Osteoblast (primary cell): ENCODE results near the gene MISP. TPM values are rescaled to one million over a fixed set of nuclear protein-coding genes. Genes with fewer than 3 reads are reported as not detected.
A peak's percentile ranks its signal among the peaks of the same experiment; 100 is the strongest.

Source experiments
- DNase-seq: peaks from one replicate; pipeline ENCODE4 v3.0.0; 2011; ENCODE audit warnings: low spot score, mixed read lengths; ENCODE audit not compliant: insufficient read length; ENCODE audit errors: missing footprints
- H2AFZ ChIP-seq: 2 replicates; pipeline ENCODE4 v1.6.0; 2011; ENCODE audit warnings: mild to moderate bottlenecking, low read length
- H3K27ac ChIP-seq: 2 replicates; pipeline ENCODE4 v1.5.1; 2011; ENCODE audit warnings: mild to moderate bottlenecking, low read depth, low read length, moderate library complexity
- H3K27me3 ChIP-seq: 2 replicates; pipeline ENCODE4 v1.6.0; 2012; ENCODE audit warnings: mild to moderate bottlenecking, control low read depth, inconsistent platforms, low read length, moderate library complexity; ENCODE audit not compliant: insufficient read depth
- H3K36me3 ChIP-seq: 2 replicates; pipeline ENCODE4 v1.5.1; 2011; ENCODE audit warnings: mild to moderate bottlenecking, low read length, control low read depth, moderate library complexity; ENCODE audit not compliant: insufficient read depth
- H3K4me1 ChIP-seq: 2 replicates; pipeline ENCODE4 v1.5.1; 2011; ENCODE audit warnings: mild to moderate bottlenecking, low read length, control low read depth, moderate library complexity; ENCODE audit not compliant: insufficient read depth
- H3K4me2 ChIP-seq: 2 replicates; pipeline ENCODE4 v1.6.0; 2011; ENCODE audit warnings: mild to moderate bottlenecking, low read length; ENCODE audit not compliant: insufficient read depth
- H3K4me3 ChIP-seq: fragments of 200-600 bp; sonication (generic); 3 replicates; pipeline ENCODE4 v1.5.1; 2012; ENCODE audit warnings: mild to moderate bottlenecking, low read length, inconsistent platforms; ENCODE audit not compliant: insufficient read depth
- H3K79me2 ChIP-seq: 2 replicates; pipeline ENCODE4 v1.6.0; 2012; ENCODE audit warnings: mild to moderate bottlenecking, low read length, control low read depth, inconsistent platforms; ENCODE audit not compliant: insufficient read depth
- H3K9me3 ChIP-seq: 2 replicates; pipeline ENCODE4 v1.5.1; 2011; ENCODE audit warnings: low read depth, low read length, control low read depth
- H4K20me1 ChIP-seq: 2 replicates; pipeline ENCODE4 v1.6.0; 2012; ENCODE audit warnings: mild to moderate bottlenecking, low read length, control low read depth; ENCODE audit not compliant: insufficient read depth
- small RNA-seq: library from RNA; depleted of rRNA; stranded (forward); fragments of <200 nt; gene quantifications from one replicate; pipeline ENCODE3, GENCODE V24; 2012
- total RNA-seq: library from RNA; depleted of rRNA; stranded (reverse); fragments of >200 nt; gene quantifications from 2 replicates; pipeline ENCODE4 v1.2.3, GENCODE V29; 2012
- TF ChIP-seq, protein P1 (sequence below): IDR thresholded peaks from 2 replicates; pipeline ENCODE4 v1.5.1; 2011; ENCODE audit warnings: mild to moderate bottlenecking, low read depth, low read length, moderate library complexity; ENCODE audit errors: extremely low read depth

MISP gene
- total RNA-seq, 1 donor, result 0.36 TPM

DNA sequence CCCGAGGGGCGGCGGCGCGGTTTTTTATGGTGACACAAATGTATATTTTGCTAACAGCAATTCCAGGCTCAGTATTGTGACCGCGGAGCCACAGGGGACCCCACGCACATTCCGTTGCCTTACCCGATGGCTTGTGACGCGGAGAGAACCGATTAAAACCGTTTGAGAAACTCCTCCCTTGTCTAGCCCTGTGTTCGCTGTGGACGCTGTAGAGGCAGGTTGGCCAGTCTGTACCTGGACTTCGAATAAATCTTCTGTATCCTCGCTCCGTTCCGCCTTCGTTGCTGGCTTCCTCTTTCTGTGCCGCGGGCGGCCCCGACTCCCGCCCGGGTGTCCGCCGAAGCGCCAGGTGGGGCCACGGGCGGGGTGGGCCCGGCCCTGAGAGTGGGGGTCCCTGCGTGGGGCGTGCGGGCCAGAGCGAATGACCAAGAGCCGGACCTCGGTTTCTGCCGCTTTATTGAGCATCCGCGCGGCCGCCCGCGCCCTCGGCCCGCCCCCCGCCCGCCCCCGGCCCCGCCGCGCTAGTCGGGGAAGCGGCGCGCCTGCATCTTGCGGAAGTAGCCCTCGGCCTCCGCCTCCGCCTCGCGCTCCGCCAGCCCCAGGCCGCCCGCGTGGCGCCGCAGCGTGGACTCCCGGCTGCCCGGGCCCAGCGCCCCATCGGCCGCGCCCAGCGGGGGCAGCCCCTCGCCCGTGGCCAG lies 61.3 kb downstream of the MISP start:
- H3K9me3 ChIP-seq, result no peaks in the 10 kb centered on the region
- no peak overlapping the region for H3K27ac ChIP-seq
- H4K20me1 ChIP-seq, result peaks cover 41% of the 10 kb centered on the region
- peaks cover 37% of the 10 kb centered on the region for H3K79me2 ChIP-seq
- no peak overlapping the region for H3K4me3 ChIP-seq
- DNase-seq, result no peak
- no peak overlapping the region for H3K4me2 ChIP-seq
- TF ChIP-seq, protein P1, sequence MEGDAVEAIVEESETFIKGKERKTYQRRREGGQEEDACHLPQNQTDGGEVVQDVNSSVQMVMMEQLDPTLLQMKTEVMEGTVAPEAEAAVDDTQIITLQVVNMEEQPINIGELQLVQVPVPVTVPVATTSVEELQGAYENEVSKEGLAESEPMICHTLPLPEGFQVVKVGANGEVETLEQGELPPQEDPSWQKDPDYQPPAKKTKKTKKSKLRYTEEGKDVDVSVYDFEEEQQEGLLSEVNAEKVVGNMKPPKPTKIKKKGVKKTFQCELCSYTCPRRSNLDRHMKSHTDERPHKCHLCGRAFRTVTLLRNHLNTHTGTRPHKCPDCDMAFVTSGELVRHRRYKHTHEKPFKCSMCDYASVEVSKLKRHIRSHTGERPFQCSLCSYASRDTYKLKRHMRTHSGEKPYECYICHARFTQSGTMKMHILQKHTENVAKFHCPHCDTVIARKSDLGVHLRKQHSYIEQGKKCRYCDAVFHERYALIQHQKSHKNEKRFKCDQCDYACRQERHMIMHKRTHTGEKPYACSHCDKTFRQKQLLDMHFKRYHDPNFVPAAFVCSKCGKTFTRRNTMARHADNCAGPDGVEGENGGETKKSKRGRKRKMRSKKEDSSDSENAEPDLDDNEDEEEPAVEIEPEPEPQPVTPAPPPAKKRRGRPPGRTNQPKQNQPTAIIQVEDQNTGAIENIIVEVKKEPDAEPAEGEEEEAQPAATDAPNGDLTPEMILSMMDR, result no peak
- peaks cover 48% of the 10 kb centered on the region for H3K36me3 ChIP-seq
- H2AFZ ChIP-seq, result no peak overlapping the region
- H3K4me1 ChIP-seq, result no peaks in the 10 kb centered on the region
- H3K27me3 ChIP-seq, result no peaks in the 10 kb centered on the region

DNA sequence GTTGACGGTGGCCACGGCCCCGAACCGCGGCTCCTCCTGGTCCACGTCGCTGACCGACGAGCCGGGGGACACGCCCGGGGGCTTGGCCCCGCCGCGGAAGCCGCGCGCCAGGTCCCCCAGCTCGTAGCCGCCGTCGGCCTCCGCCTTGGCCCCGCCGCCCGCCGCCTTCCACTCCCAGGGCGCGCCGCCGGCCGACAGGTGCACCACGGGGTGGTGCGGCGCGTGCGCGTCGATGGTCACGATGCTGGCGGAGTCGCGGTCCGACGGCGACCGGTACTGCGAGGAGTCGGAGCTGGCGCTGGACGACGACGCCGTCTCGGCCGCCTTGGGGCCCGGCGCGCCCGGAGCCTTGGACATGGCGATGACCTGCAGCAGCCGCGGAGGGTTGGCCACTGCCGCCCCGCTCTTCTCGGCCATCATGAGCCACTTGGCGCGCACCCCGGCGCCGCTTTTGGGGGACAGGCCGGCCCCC lies 61.9 kb downstream of the MISP start:
- Histone ChIP-seq H3K27me3 (no peaks in the 10 kb centered on the region), H3K27ac (no peak overlapping the region), H4K20me1 (peaks cover 35% of the 10 kb centered on the region)

DNA sequence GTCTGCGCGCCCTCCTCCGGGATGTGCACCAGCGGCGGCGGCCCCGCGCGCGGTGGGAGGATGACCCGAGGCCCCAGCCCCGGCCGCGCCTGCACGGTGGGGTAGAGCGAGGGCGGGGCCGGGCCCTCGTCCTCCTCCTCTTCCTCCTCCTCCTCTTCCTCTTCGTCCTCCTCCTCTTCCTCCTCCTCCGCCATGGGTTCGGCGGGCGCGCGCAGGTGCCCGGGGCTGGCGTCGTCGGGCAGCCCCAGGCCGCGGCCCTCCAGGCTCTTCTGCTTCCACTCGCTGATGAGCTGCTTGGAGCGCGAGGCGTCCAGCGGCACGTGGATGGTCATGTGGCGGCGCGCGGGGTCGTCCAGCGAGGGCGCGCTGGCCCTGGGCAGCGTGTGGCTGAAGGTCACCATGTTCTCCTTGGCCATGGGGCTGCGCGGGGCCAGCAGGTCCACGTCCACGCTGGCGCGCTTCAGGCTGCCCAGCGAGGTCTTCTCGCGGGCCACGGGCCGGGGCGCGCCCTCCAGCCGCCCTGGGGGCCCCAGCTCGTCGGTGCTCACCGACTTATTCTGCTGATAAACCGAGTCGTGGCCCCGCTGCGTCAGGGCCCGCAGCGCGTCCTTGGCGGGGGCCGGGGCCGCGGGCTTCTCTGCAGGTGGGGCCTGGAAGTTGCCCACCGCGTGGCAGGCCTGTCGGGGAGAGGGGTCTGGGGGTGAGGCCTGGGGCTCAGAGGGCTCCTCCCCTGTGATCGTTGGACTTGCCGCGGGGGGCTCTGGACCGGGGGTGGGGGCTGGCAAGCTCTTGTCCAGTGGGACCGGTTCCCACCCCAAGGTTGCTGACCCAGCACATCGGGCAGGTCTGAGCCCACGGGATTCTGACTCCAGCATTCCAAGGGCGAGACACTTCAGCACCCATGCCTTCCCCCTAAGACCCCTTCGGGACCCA lies 62.6 kb downstream of the MISP start:
- Histone ChIP-seq H3K4me3 (no peak overlapping the region), H3K9me3 (no peaks in the 10 kb centered on the region), H3K27ac (no peak overlapping the region), H3K4me2 (no peak overlapping the region), H3K79me2 (peaks cover 25% of the 10 kb centered on the region), H3K36me3 (peaks cover 37% of the 10 kb centered on the region), H3K4me1 (no peaks in the 10 kb centered on the region), H2AFZ (no peak overlapping the region), H4K20me1 (peaks cover 31% of the 10 kb centered on the region), H3K27me3 (no peaks in the 10 kb centered on the region)
- DNase-seq, result peak; percentile 90
- TF ChIP-seq, protein P1, result no peak

More for the DNA sequence above, 61.9 kb downstream of the MISP start:
- Histone ChIP-seq H3K4me2 (no peak overlapping the region), H3K4me3 (no peak overlapping the region), H2AFZ (no peak overlapping the region), H3K4me1 (no peaks in the 10 kb centered on the region), H3K9me3 (no peaks in the 10 kb centered on the region), H3K79me2 (peaks cover 32% of the 10 kb centered on the region), H3K36me3 (peaks cover 43% of the 10 kb centered on the region)
- DNase-seq, result no peak
- TF ChIP-seq, protein P1, result no peak

Small RNA genes lying within 50 kb of the gene (small RNA-seq; reads per million reads assigned to genes)
- gene MIR3187, result not detected

Other genes with a start within 250 kb of the MISP start
- 38.3 and 47.8 TPM in 2 replicates for gene TPGS1, start 243.6 kb upstream of the MISP start, total RNA-seq
- gene CDC34, start 219.4 kb upstream of the MISP start, total RNA-seq, result 32.9 and 40.4 TPM in 2 replicates
- gene GZMM, start 207.1 kb upstream of the MISP start, total RNA-seq, result under 0.01 TPM in 1 of 2 replicates, not detected in the other
- 273 and 291 TPM in 2 replicates for gene BSG, start 178.5 kb upstream of the MISP start, total RNA-seq
- gene HCN2, start 161.2 kb upstream of the MISP start, total RNA-seq, result 1.2 and 1.4 TPM in 2 replicates
- 16.6 and 18.6 TPM in 2 replicates for gene POLRMT, start 117.6 kb upstream of the MISP start, total RNA-seq
- not detected in 2 replicates for gene FGF22, start 111.2 kb upstream of the MISP start, total RNA-seq
- 29.8 and 38.7 TPM in 2 replicates for gene RNF126, start 87.9 kb upstream of the MISP start, total RNA-seq
- gene FSTL3, start 74.7 kb upstream of the MISP start, total RNA-seq, result 32.7 and 52.1 TPM in 2 replicates
- gene PRSS57, start 55.7 kb upstream of the MISP start, total RNA-seq, result not detected in 2 replicates
- 9.7 and 10.5 TPM in 2 replicates for gene PALM, start 42.2 kb upstream of the MISP start, total RNA-seq
- gene PTBP1, start 46.3 kb downstream of the MISP start, total RNA-seq, result 106 and 124 TPM in 2 replicates
- 0.36 TPM in 1 of 2 replicates, not detected in the other for gene PLPPR3, start 70.8 kb downstream of the MISP start, total RNA-seq
- not detected in 2 replicates for gene AZU1, start 76.7 kb downstream of the MISP start, total RNA-seq
- not detected in 2 replicates for gene PRTN3, start 89.9 kb downstream of the MISP start, total RNA-seq
- 0.36 and 0.59 TPM in 2 replicates for gene ELANE, start 101.2 kb downstream of the MISP start, total RNA-seq
- 8.3 and 19.9 TPM in 2 replicates for gene CFD, start 108.6 kb downstream of the MISP start, total RNA-seq
- gene MED16, start 142.1 kb downstream of the MISP start, total RNA-seq, result 20.6 and 25.0 TPM in 2 replicates
- gene RNU6-9, start 142.4 kb downstream of the MISP start, total RNA-seq, result not detected in 2 replicates
- gene R3HDM4, start 162.1 kb downstream of the MISP start, total RNA-seq, result 31.1 and 32.7 TPM in 2 replicates
- not detected in 2 replicates for gene KISS1R, start 166.2 kb downstream of the MISP start, total RNA-seq
- gene ARID3A, start 174.9 kb downstream of the MISP start, total RNA-seq, result 19.4 and 21.7 TPM in 2 replicates
- gene WDR18, start 233.2 kb downstream of the MISP start, total RNA-seq, result 45.6 and 46.6 TPM in 2 replicates
- gene GRIN3B, start 249.3 kb downstream of the MISP start, total RNA-seq, result not detected in 2 replicates